ENCODE measurements around the gene UBAC2.
"Not testable (repeated sequence)": the region's sequence is repeated elsewhere in the genome, so short reads cannot be mapped to it uniquely, and the experiment has no call there.

Gene UBAC2

GRCh38 chr13:99383946-99384345, 183.3 kb downstream of the UBAC2 start:
- no peak for FAIRE-seq

DNA sequence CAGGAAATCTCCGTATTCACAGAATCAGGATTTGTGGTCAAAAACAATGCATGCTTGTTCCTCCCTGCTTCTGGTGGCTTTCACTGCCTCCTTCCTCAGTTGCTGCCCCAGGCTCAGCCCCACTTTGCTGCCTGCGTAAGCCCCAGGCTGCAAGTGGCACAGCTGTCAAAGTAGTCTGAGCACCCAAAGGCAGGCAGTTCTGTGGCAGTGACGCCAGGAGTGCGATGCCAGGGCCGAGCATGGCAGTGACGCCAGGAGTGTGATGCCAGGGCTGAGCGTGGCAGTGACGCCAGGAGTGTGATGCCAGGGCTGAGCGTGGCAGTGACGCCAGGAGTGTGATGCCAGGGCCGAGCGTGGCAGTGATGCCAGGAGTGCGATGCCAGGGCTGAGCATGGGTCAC, 183.8 kb downstream of the UBAC2 start:
- FAIRE-seq: no peak

- no peak for FAIRE-seq
Measured at GRCh38 chr13:99385161-99385560, 184.5 kb downstream of the UBAC2 start.

GRCh38 chr13:99385940-99386339, 185.3 kb downstream of the UBAC2 start:
- FAIRE-seq: no peak

DNA sequence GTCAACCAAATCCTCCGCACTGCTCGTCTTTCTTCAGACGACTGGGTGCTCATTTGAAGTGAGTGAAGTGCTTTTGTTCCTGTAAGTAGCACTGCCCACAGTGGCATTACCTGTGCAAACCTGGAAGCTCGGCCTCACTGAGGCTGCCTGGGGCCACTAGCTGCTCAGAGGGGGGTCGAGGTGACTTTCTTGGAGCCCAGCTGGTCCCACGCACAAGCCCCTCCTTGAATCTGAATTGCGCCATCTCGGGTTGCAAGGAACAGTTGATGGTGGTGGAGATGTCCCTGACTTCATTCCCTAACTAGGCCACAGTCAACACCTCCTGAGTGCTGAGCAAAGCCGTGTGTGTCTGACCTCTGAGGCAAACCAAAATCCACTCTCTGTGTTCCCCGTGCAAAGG, 185.8 kb downstream of the UBAC2 start:
- FAIRE-seq: no peak

DNA sequence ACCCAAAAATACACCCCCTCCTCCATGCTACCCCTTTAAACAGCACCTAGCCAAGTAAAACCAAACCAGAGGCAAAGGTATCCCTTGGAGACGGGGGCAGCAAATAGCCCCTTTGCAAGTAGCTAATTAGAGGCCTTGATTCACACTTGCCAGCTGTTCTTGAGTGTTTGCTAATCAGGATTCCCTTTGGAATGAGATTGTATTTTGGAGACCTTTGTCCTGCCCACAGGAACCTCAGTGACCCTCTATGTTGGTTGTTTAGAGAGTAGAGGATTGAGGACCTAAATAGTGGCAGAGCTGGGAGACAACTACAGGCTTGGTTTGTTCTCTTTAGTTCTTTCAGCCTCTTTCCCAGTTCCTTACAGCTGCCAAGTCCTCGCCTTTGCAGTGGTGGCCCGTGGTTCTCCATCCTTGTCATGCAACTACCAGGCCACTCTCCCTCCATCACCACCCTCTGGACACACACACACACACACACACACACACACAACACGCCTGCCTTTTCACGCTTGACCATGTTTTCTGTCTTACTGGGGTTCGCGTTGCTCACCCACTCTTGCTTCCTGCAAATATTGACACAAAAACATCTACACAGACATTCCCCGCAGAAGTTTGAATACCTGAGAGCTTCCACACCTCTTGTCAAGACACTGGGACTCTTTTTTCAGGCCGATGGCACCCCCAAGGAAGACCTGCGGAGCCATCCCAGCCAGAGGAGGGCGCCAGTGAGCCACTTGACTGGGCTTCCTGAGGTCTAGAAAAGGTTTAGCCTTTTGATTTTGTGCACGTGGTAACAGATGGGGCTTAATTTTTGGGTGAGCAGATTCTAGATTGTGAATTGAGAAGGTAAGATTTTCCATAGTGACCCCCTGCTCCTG, 186.5 kb downstream of the UBAC2 start:
- no peak for FAIRE-seq

GRCh38 chr13:99388334-99388923, 187.8 kb downstream of the UBAC2 start:
- FAIRE-seq: no peak

DNA sequence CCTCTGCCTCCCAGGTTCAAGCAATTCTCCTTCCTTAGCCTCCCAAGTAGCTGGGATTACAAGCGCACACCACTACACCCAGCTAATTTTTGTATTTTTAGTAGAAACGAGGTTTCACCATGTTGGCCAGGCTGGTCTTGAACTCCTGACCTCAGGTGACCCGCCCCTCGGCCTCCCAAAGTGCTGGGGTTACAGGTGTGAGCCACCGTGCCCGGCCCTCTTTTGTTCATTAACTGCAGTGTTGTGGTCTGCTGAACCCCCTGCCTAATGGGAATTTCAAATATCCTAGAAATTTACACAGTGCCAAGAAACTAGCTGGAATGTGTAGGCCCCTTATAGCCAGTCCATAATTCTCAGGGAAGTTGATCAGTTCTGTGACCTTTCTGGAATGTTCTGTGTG, 188.4 kb downstream of the UBAC2 start:
- not testable (repeated sequence) for FAIRE-seq

DNA sequence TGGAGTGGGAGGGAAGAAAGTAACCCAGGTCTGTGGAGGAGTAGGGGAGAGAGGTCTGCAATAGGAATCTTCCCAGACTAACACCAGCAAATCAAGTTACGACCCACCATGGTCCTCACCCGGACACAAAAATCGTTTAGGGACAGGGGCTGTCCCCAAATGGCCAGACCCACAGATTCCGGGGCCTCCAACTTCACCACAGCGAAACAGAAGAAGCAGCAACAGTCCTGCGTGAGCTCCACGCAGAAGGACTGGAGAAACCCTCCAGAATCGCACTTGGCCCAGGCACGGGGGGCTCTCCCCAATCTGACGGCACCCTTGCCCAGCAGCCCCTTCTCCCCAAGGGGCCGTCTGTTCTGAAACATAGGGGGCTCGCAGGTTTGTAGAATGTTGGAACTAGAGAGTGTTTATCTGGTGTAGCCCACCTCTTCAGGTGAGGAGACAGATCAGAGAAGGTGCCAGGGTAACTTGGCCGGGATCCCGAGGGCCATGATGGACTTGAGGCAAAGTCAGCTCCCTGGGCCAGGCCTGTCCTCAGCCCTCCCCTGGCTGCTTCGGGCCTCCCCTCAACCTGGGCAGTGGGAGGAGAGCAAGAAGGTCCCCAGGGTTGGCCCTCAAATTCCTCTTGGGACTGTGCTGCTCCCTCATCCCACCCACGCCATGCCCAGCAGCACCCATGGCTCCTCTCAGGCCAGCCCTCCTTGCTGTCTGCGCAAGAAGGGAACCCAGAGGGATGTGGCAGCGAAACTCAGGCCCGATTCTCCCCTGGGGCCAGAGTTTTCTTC, 189.1 kb downstream of the UBAC2 start:
- no peak for FAIRE-seq

DNA sequence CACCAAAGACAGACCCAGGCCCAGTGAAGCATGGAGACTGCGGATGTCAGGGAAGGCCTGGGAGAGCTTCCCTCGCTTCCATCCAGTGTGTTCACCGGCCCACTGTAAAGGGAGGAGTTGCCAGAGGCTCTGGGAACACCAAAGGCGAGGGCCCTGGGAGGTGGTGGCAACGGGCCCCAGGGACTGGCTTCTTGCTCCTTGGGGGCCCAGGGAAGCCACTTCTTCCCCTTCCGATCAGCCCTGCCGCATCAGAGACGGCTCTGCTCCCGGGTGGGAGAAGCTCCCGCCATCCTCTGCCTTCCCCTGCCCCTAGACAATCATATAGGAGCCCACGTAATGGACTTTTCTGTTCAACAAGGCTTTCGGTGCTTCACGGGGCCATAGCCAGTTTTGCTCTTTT, 189.9 kb downstream of the UBAC2 start:
- no peak for FAIRE-seq

DNA sequence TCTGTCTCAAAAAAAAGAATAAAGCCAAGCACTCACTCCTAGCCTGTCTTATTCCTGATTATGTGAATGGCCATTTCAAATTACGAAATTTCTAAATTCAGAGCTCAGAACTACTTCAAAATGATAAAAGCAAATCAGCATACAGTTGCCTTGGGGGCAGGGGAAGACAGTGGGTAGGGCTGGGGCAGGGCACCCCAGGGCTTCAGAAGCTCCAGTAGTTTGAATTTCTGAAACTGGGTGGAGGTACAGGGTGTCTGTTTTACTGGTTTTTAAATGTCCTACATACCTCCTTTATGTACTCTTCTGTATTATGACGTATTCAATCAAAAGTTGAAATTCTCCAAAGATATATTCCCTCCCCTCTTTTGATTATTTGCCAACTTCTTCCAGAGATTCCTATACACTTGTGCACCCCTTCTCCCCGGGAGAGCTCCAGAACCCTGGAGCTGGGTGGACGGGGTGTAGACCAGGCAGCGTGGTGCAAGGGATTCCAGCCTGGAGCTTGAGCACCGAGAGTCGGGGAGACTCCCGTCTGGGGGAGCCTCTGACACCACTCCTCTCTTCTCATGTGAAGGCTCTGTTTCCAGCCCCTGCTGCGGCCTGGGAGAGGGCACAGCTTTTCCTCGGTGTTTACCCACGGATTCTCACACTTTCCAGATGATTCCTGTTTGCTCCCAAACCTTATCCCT, 191.3 kb downstream of the UBAC2 start:
- no peak for FAIRE-seq

GRCh38 chr13:99392470-99393135, 191.9 kb downstream of the UBAC2 start:
- no peak for FAIRE-seq

DNA sequence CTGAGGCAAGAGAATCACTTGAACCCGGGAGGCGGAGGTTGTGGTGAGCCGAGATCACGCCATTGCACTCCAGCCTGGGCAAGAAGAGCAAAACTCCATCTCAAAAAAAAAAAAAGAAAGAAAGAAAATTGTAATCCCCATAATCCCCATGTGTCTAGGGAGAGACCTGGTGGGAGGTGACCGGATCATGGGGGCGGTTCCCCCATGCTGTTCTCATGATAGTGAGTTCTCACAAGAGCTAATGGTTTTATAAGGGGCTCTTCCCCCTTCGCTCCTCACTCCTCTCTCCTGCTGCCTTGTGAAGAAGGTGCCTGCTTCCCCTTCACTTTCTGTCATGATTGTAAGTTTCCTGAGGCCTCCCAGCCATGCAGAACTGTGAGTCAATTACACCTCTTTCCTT, 192.7 kb downstream of the UBAC2 start:
- not testable (repeated sequence) for FAIRE-seq

- FAIRE-seq: no peak
Measured at GRCh38 chr13:99393791-99394735, 193.4 kb downstream of the UBAC2 start.

GRCh38 chr13:99395436-99395835, 194.8 kb downstream of the UBAC2 start:
- FAIRE-seq: no peak

GRCh38 chr13:99396446-99396845, 195.8 kb downstream of the UBAC2 start:
- FAIRE-seq: no peak

DNA sequence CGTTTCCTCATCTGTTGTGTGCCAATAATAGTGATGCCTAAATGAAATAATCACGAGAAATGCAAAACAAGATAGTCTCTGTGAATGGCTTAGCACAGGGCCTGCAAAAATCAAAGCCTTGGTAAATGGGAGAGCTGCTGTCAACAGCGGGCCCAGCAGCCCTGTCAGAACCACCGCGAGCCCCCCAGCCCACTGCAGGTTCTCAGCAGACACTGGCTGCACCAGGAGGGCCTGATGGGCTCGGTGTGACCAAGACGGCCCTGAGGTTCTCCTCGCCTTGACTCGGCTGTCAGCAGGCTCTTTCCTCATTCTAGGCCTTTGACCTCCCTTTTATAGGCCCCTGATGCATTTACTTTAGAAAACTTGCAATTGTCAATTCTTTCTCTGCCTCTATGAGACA, 197.4 kb downstream of the UBAC2 start:
- FAIRE-seq: no peak

- FAIRE-seq: no peak
Measured at GRCh38 chr13:99398916-99399622, 198.4 kb downstream of the UBAC2 start.

- FAIRE-seq: no peak
Measured at GRCh38 chr13:99399623-99399974, 198.9 kb downstream of the UBAC2 start.

GRCh38 chr13:99403458-99403971, 202.9 kb downstream of the UBAC2 start:
- FAIRE-seq: no peak
